NB4 (cell line): ENCODE data around the gene GNG8.

Source experiments
- DNase-seq: peaks from one replicate; pipeline ENCODE4 v3.0.0; 2010; ENCODE audit warnings: low read depth
- H3K4me3 ChIP-seq: one replicate; pipeline ENCODE4 v1.5.1; 2011; ENCODE audit warnings: mild to moderate bottlenecking, low read depth, low read length, moderate library complexity
- CTCF ChIP-seq: IDR thresholded peaks from one replicate; pipeline ENCODE4 v1.5.1; 2012; ENCODE audit warnings: low read depth, low read length
- MAX ChIP-seq: IDR thresholded peaks from 2 replicates; pipeline ENCODE4 v1.6.1; 2011; ENCODE audit warnings: low read depth, low read length
- MYC ChIP-seq: IDR thresholded peaks from 2 replicates; pipeline ENCODE4 v1.6.1; 2011; ENCODE audit warnings: low read depth, low read length
- POLR2A ChIP-seq: IDR thresholded peaks from 2 replicates; pipeline ENCODE4 v1.6.1; 2011; ENCODE audit warnings: mild to moderate bottlenecking; ENCODE audit not compliant: insufficient read length; ENCODE audit errors: extremely low read depth

GNG8 gene

GRCh38 chr19:46661735-46662592 lies 26.0 kb upstream of the GNG8 start:
- H3K4me3 ChIP-seq = peak overlapping the region; percentile 42
- TF ChIP-seq MYC = peak; percentile 84
- TF ChIP-seq MAX = peak; percentile 85
- no peak for TF ChIP-seq POLR2A
- TF ChIP-seq CTCF = peak; percentile 100
- DNase-seq = peak; percentile 98

- peak; percentile 100 for DNase-seq
- TF ChIP-seq POLR2A = no peak
- TF ChIP-seq MAX = peak; percentile 98
- TF ChIP-seq CTCF = no peak
- peak; percentile 72 for TF ChIP-seq MYC
- peak within 1 kb of the TSS; percentile 42 for H3K4me3 ChIP-seq
These were observed 25.2 kb upstream of the GNG8 start, which contains the start of gene DACT3 for GRCh38 chr19:46661020-46661731. Gene DACT3 (minus strand): TSS chr19:46661182. CDS start chr19:46661064, 118 bp downstream.

GRCh38 chr19:46660551-46661019 lies 24.6 kb upstream of the GNG8 start:
- no peak for DNase-seq
- H3K4me3 ChIP-seq = peak overlapping the region; percentile 18
- TF ChIP-seq POLR2A (no peak), MYC (no peak; the same call in 1 of the 2 replicates), MAX (no peak), CTCF (no peak)

GRCh38 chr19:46660008-46660517 lies 24.1 kb upstream of the GNG8 start:
- peak; percentile 62 for DNase-seq
- no peak; the same call in 1 of the 2 replicates for TF ChIP-seq MAX
- peak; percentile 4 for TF ChIP-seq CTCF
- TF ChIP-seq POLR2A = no peak
- TF ChIP-seq MYC = no peak
- H3K4me3 ChIP-seq = no peak overlapping the region

- TF ChIP-seq MYC (peak; percentile 51; the same call in 1 of the 2 replicates), MAX (peak; percentile 57; the same call in 1 of the 2 replicates), POLR2A (no peak)
- DNase-seq = peak; percentile 70
- H3K4me3 ChIP-seq = no peak overlapping the region
These were observed 23.4 kb upstream of the GNG8 start for GRCh38 chr19:46659151-46660007.
